RWPE2 (cell line): ENCODE data around the gene TMEM9.

Experiments used
- ATAC-seq: fragments of 200-7000 bp; cut with Tn5 transposase; 3 replicates; pipeline ENCODE4 v1.9.1; 2021; ENCODE audit warnings: low read depth
- DNase-seq: peaks from one replicate; pipeline ENCODE4 v3.0.0-alpha.2; 2020; ENCODE audit warnings: low spot score
- H3K27ac ChIP-seq: fragments of 450-650 bp; 2 replicates; pipeline ENCODE4 v1.5.1; 2017; ENCODE audit warnings: mild to moderate bottlenecking; ENCODE audit not compliant: poor library complexity, severe bottlenecking
- H3K27me3 ChIP-seq: fragments of 250-450 bp; sonication (Bioruptor Pico); 2 replicates; pipeline ENCODE4 v1.5.1; 2021; ENCODE audit warnings: mild to moderate bottlenecking, moderate library complexity; ENCODE audit not compliant: insufficient read depth, poor library complexity, severe bottlenecking
- H3K36me3 ChIP-seq: fragments of 250-450 bp; sonication (Bioruptor Pico); 2 replicates; pipeline ENCODE4 v1.5.1; 2020; ENCODE audit warnings: low read depth, mild to moderate bottlenecking, moderate library complexity
- H3K4me1 ChIP-seq: fragments of 250-450 bp; sonication (Bioruptor Pico); 2 replicates; pipeline ENCODE4 v1.5.1; 2021; ENCODE audit warnings: mild to moderate bottlenecking, moderate library complexity; ENCODE audit not compliant: insufficient read depth, poor library complexity, severe bottlenecking
- H3K4me3 ChIP-seq: fragments of 250-450 bp; sonication (Bioruptor Pico); 2 replicates; pipeline ENCODE4 v1.5.1; 2021; ENCODE audit warnings: mild to moderate bottlenecking, moderate library complexity; ENCODE audit not compliant: severe bottlenecking
- H3K9me3 ChIP-seq: fragments of 250-450 bp; sonication (Bioruptor Pico); 2 replicates; pipeline ENCODE4 v1.5.1; 2021; ENCODE audit warnings: mild to moderate bottlenecking, moderate library complexity; ENCODE audit not compliant: severe bottlenecking
- CTCF ChIP-seq: fragments of 450-650 bp; IDR thresholded peaks from one replicate; pipeline ENCODE4 v1.5.1; 2017; ENCODE audit warnings: mild to moderate bottlenecking, moderate library complexity; ENCODE audit not compliant: poor library complexity, severe bottlenecking

Gene TMEM9

GRCh38 chr1:201093561-201093960, 60.7 kb downstream of the TMEM9 start:
- Histone ChIP-seq H3K4me3 (no peak overlapping the region), H3K27me3 (no peaks in the 10 kb centered on the region), H3K27ac (no peak overlapping the region), H3K4me1 (no peaks in the 10 kb centered on the region), H3K36me3 (no peaks in the 10 kb centered on the region), H3K9me3 (no peaks in the 10 kb centered on the region)
- no peak for TF ChIP-seq CTCF
- no peak for ATAC-seq
- DNase-seq = no peak

- H3K9me3 ChIP-seq = no peaks in the 10 kb centered on the region
- ATAC-seq (no peak), DNase-seq (no peak)
- H3K27me3 ChIP-seq = no peaks in the 10 kb centered on the region
- H3K36me3 ChIP-seq = no peaks in the 10 kb centered on the region
- H3K4me3 ChIP-seq = no peak overlapping the region
- H3K4me1 ChIP-seq = no peaks in the 10 kb centered on the region
- TF ChIP-seq CTCF = no peak
- no peak overlapping the region for H3K27ac ChIP-seq
These were observed 61.5 kb downstream of the TMEM9 start for GRCh38 chr1:201092738-201093137.

DNA sequence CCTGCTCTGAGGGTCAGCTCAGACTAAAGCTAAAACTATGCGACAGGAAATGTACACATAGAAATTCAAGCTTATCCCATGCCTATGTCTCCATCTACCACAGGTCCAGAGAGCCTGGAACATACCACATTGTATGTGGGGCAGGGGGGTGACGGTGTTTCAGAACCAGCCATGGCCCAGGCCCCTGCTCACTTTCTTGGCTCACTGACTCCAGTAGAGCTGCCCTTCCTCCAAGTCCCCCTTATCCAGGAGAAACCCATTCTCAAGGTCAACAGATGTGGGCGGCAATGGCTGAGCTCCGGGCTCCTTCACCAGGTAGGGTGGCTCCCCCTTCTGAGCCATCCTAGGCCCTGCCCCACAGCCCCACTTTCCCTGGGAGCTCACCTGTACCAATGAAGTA, 63.0 kb downstream of the TMEM9 start:
- no peak for TF ChIP-seq CTCF
- H3K4me3 ChIP-seq = no peak overlapping the region
- no peak overlapping the region for H3K27ac ChIP-seq
- H3K9me3 ChIP-seq = no peaks in the 10 kb centered on the region
- no peaks in the 10 kb centered on the region for H3K27me3 ChIP-seq
- DNase-seq (no peak), ATAC-seq (no peak)
- no peaks in the 10 kb centered on the region for H3K36me3 ChIP-seq
- H3K4me1 ChIP-seq = no peaks in the 10 kb centered on the region

- no peaks in the 10 kb centered on the region for H3K27me3 ChIP-seq
- no peak for DNase-seq
- no peak overlapping the region for H3K27ac ChIP-seq
- TF ChIP-seq CTCF = no peak
- no peak for ATAC-seq
- H3K36me3 ChIP-seq = no peaks in the 10 kb centered on the region
- H3K4me1 ChIP-seq = no peaks in the 10 kb centered on the region
- H3K9me3 ChIP-seq = no peaks in the 10 kb centered on the region
- H3K4me3 ChIP-seq = no peak overlapping the region
These were observed 63.7 kb downstream of the TMEM9 start for GRCh38 chr1:201090541-201090940.

DNA sequence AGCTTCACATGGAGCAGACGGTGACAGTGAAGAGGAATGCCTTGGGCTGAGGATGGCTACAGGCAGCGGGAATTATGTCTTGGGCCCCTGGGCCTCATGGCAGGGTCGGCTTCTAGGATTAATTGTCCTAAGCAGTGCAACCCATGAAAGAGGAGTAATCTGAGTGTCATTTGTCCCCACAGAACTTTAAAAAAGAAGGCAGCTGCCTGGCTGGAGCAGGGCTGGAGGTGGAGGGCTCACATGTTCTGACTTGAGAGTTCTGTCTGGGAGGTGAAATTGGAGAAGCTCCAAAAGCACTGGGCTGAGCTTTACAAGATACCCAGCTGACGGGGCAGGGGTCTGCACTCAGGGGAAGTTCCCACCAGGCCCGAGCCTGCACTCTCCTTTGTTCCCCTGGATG, 64.7 kb downstream of the TMEM9 start:
- no peaks in the 10 kb centered on the region for H3K27me3 ChIP-seq
- no peaks in the 10 kb centered on the region for H3K36me3 ChIP-seq
- ATAC-seq (no peak), DNase-seq (no peak)
- no peak overlapping the region for H3K27ac ChIP-seq
- no peaks in the 10 kb centered on the region for H3K9me3 ChIP-seq
- H3K4me1 ChIP-seq = no peaks in the 10 kb centered on the region
- no peak for TF ChIP-seq CTCF
- no peak overlapping the region for H3K4me3 ChIP-seq
